Stimulated activated effector memory CD8-positive, alpha-beta T cell treated with anti-CD3 and anti-CD28 coated beads, Interleukin-12 subunit alpha, Interleukin-12 subunit beta, amount 100 ng/mL, for 72 hours (primary cell): ENCODE measurements around the gene CBLB.
"Not testable (repeated sequence)": the region's sequence is repeated elsewhere in the genome, so short reads cannot be mapped to it uniquely, and the experiment has no call there.

Experiments
- ATAC-seq: fragments of 150-1000 bp; cut with Tn5 transposase; 2 replicates; pipeline ENCODE4 v1.10.0; 2021
- DNase-seq, 2 donors: peaks; one replicate each; pipeline ENCODE4 v3.0.0; 2021 to 2022; ENCODE audit warnings: low spot score in 2 of 2
- H3K27ac Mint-ChIP-seq: one replicate; pipeline ENCODE4 v1.8.0; 2022; ENCODE audit warnings: mild to moderate bottlenecking, mixed read lengths
- H3K36me3 Mint-ChIP-seq: one replicate; pipeline ENCODE4 v1.8.0; 2022; ENCODE audit warnings: mild to moderate bottlenecking, mixed read lengths
- H3K4me1 Mint-ChIP-seq: one replicate; pipeline ENCODE4 v1.8.0; 2022; ENCODE audit warnings: mixed read lengths
- H3K4me3 Mint-ChIP-seq: one replicate; pipeline ENCODE4 v1.8.0; 2022; ENCODE audit warnings: mild to moderate bottlenecking, mixed read lengths
- H3K9me3 Mint-ChIP-seq: one replicate; pipeline ENCODE4 v1.8.0; 2022; ENCODE audit warnings: mixed read lengths

CBLB gene

GRCh38 chr3:105727036-105727435 is 141.8 kb downstream of the CBLB start:
- not testable (repeated sequence) for DNase-seq, H3K4me3 Mint-ChIP-seq, H3K9me3 Mint-ChIP-seq, ATAC-seq
- H3K27ac Mint-ChIP-seq, result peak overlapping the region; percentile 85
- peaks cover 82% of the 10 kb centered on the region for H3K36me3 Mint-ChIP-seq
- peaks cover 23% of the 10 kb centered on the region for H3K4me1 Mint-ChIP-seq

DNA sequence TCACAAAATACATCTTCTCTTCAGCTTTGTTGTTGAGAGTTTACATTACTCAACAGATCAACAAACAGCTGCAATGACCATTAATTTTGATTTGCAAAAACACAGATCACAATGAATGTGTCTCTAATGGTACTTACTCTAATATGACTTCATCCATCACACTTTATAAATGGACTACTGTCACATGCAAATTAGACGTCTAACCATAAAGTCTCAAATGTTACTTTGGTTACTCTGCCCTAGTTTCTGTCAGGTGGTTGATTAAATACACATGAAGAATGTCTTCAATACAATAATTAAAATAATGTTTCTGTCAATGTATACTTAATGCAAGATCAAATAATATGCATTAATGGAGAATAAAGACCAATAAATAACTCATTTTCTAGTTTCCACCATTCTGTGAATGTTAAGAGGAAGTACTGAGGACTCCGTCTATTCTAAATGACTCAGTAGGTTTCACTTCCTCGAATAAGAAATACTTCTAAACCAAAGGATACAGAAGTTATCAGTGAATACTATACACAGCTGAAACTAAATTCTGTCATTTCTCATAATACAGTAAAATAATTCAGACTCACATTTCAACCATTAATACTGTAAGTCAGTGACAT is 145.8 kb downstream of the CBLB start:
- H3K4me1 Mint-ChIP-seq, result peaks cover 24% of the 10 kb centered on the region
- DNase-seq (no peak), ATAC-seq (peak; percentile 78)
- H3K27ac Mint-ChIP-seq, result peak overlapping the region; percentile 65
- no peak overlapping the region for H3K4me3 Mint-ChIP-seq
- H3K9me3 Mint-ChIP-seq, result peaks cover 5% of the 10 kb centered on the region
- H3K36me3 Mint-ChIP-seq, result peaks cover 81% of the 10 kb centered on the region

- Mint-ChIP-seq H3K36me3 (peaks cover 86% of the 10 kb centered on the region), H3K9me3 (no peaks in the 10 kb centered on the region), H3K27ac (no peak overlapping the region), H3K4me3 (no peak overlapping the region), H3K4me1 (peaks cover 17% of the 10 kb centered on the region)
- DNase-seq, result no peak
- peak; percentile 43 for ATAC-seq
These were observed 149.0 kb downstream of the CBLB start for GRCh38 chr3:105719791-105720190.

DNA sequence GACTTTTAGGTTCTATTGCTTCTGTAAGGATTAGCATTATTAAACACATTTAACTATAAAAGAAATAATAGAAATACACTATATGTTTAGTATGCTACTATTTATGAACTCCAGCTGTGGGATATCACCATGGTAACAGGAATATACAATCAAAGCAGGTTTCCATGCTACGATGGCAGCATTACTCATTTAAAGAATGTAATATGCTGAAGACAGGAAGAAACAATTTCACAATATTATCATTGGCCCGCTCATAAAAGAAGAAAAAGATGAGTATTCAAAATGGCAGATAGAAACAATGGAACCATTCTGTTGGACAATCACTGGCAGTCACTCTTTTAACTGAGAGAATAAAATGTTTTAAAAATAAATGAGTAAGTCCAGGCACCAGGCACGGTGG is 153.4 kb downstream of the CBLB start:
- Mint-ChIP-seq H3K36me3 (peaks cover 99% of the 10 kb centered on the region), H3K4me3 (no peak overlapping the region), H3K27ac (no peak overlapping the region), H3K4me1 (no peaks in the 10 kb centered on the region), H3K9me3 (no peaks in the 10 kb centered on the region)
- ATAC-seq (peak; percentile 43), DNase-seq (no peak)

DNA sequence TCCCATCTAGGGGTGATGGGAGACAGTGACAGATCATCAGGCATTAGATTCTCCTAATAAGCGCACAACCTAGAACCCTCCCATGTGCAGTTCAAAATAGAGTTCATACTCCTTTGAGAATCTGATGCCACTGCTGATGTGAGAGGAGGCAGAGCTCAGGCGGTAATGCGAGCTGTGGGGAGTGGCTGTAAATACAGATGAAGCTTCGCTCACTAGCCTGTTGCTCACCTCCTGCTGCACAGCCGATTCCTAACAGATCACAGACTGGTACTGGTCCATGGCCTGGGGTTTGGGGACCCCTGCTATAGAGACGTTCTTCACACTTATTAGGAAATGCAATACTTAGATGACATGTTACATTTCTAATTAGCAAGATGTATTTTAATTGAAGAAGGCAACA is 154.4 kb downstream of the CBLB start:
- peaks cover 99% of the 10 kb centered on the region for H3K36me3 Mint-ChIP-seq
- no peak for DNase-seq
- H3K4me3 Mint-ChIP-seq, result no peak overlapping the region
- peak overlapping the region; percentile 26 for H3K27ac Mint-ChIP-seq
- ATAC-seq, result no peak
- H3K4me1 Mint-ChIP-seq, result no peaks in the 10 kb centered on the region
- no peaks in the 10 kb centered on the region for H3K9me3 Mint-ChIP-seq

DNA sequence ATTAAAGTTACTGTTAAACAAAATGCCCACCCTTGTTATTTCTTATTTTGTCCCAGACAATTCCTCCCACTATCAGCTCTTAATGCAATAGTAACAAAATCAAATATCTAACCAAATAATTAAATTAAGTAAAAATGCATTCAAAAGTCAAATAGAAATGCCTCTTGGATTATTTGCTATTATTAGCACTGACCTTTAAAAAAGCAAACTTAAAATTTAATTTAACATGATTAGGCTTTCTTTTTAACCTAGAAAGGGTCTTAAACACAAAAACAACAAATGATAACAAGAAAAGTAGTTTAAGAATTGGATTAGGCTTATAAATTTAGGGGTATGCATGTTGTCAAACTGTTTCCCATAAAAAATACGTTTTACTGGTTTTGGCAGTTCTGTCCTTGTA is 159.8 kb downstream of the CBLB start:
- no peaks in the 10 kb centered on the region for H3K9me3 Mint-ChIP-seq
- no peak overlapping the region for H3K27ac Mint-ChIP-seq
- H3K36me3 Mint-ChIP-seq, result peaks cover 97% of the 10 kb centered on the region
- H3K4me3 Mint-ChIP-seq, result no peak overlapping the region
- no peak for DNase-seq
- H3K4me1 Mint-ChIP-seq, result no peaks in the 10 kb centered on the region
- ATAC-seq, result no peak

- H3K4me1 Mint-ChIP-seq, result peaks cover 4% of the 10 kb centered on the region
- ATAC-seq (no peak), DNase-seq (no peak)
- H3K4me3 Mint-ChIP-seq, result no peak overlapping the region
- H3K27ac Mint-ChIP-seq, result no peak overlapping the region
- H3K36me3 Mint-ChIP-seq, result peaks cover 98% of the 10 kb centered on the region
- H3K9me3 Mint-ChIP-seq, result no peaks in the 10 kb centered on the region
These were observed 161.8 kb downstream of the CBLB start for GRCh38 chr3:105707009-105707408.

GRCh38 chr3:105704726-105705410 is 163.9 kb downstream of the CBLB start:
- Mint-ChIP-seq H3K9me3 (no peaks in the 10 kb centered on the region), H3K4me3 (no peak overlapping the region), H3K4me1 (peaks cover 17% of the 10 kb centered on the region), H3K36me3 (peaks cover 99% of the 10 kb centered on the region), H3K27ac (no peak overlapping the region)
- no peak for DNase-seq
- no peak for ATAC-seq

GRCh38 chr3:105700575-105700974 is 168.2 kb downstream of the CBLB start:
- peaks cover 40% of the 10 kb centered on the region for H3K4me1 Mint-ChIP-seq

GRCh38 chr3:105691633-105692032 is 177.2 kb downstream of the CBLB start:
- no peaks in the 10 kb centered on the region for H3K9me3 Mint-ChIP-seq

More at GRCh38 chr3:105700575-105700974, 168.2 kb downstream of the CBLB start:
- Mint-ChIP-seq H3K9me3 (no peaks in the 10 kb centered on the region), H3K4me3 (no peak overlapping the region), H3K36me3 (peaks cover 100% of the 10 kb centered on the region), H3K27ac (peak overlapping the region; percentile 60)
- DNase-seq, result no peak
- peak; percentile 100 for ATAC-seq

GRCh38 chr3:105691053-105691452 is 177.8 kb downstream of the CBLB start:
- H3K9me3 Mint-ChIP-seq, result no peaks in the 10 kb centered on the region
- no peak overlapping the region for H3K27ac Mint-ChIP-seq
- H3K4me3 Mint-ChIP-seq, result no peak overlapping the region
- peaks cover 30% of the 10 kb centered on the region for H3K4me1 Mint-ChIP-seq
- ATAC-seq (no peak), DNase-seq (no peak)
- H3K36me3 Mint-ChIP-seq, result peaks cover 100% of the 10 kb centered on the region

More at GRCh38 chr3:105691633-105692032, 177.2 kb downstream of the CBLB start:
- ATAC-seq, result no peak
- no peak overlapping the region for H3K4me3 Mint-ChIP-seq
- H3K27ac Mint-ChIP-seq, result peak overlapping the region; percentile 32
- peaks cover 100% of the 10 kb centered on the region for H3K36me3 Mint-ChIP-seq
- DNase-seq, result no peak
- H3K4me1 Mint-ChIP-seq, result peaks cover 32% of the 10 kb centered on the region

DNA sequence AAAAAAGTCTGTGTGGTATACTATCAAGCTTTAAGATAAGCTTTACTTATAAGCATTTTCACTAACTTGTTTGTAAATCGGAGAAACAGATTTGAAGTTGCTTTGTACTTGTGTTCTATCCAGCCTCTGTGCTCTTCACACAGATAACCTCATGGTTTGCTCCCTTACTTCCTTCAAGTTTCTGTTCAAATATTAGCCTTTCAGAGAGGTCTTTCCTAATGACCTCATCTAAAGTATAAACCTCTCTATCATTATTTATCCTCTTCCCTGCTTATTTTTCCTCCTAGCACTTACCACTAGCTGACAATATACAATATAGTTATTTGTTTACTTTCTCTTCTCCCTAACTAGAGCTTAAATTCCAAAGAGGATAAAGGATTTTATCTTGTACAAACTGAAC is 180.0 kb downstream of the CBLB start:
- peaks cover 30% of the 10 kb centered on the region for H3K4me1 Mint-ChIP-seq

GRCh38 chr3:105686278-105686897 is 182.4 kb downstream of the CBLB start:
- ATAC-seq, result no peak
- peaks cover 18% of the 10 kb centered on the region for H3K4me1 Mint-ChIP-seq
- H3K36me3 Mint-ChIP-seq, result peaks cover 100% of the 10 kb centered on the region
- peak overlapping the region; percentile 29 for H3K27ac Mint-ChIP-seq
- no peak for DNase-seq
- no peaks in the 10 kb centered on the region for H3K9me3 Mint-ChIP-seq
- no peak overlapping the region for H3K4me3 Mint-ChIP-seq

More for the DNA sequence above, 180.0 kb downstream of the CBLB start:
- DNase-seq, result no peak
- Mint-ChIP-seq H3K4me3 (no peak overlapping the region), H3K9me3 (no peaks in the 10 kb centered on the region), H3K36me3 (peaks cover 100% of the 10 kb centered on the region), H3K27ac (peak overlapping the region; percentile 1)
- no peak for ATAC-seq

GRCh38 chr3:105679951-105680350 is 188.9 kb downstream of the CBLB start:
- no peak for DNase-seq
- H3K4me1 Mint-ChIP-seq, result peaks cover 13% of the 10 kb centered on the region
- no peak overlapping the region for H3K27ac Mint-ChIP-seq
- H3K9me3 Mint-ChIP-seq, result no peaks in the 10 kb centered on the region
- peaks cover 100% of the 10 kb centered on the region for H3K36me3 Mint-ChIP-seq
- H3K4me3 Mint-ChIP-seq, result no peak overlapping the region
- ATAC-seq, result no peak

DNA sequence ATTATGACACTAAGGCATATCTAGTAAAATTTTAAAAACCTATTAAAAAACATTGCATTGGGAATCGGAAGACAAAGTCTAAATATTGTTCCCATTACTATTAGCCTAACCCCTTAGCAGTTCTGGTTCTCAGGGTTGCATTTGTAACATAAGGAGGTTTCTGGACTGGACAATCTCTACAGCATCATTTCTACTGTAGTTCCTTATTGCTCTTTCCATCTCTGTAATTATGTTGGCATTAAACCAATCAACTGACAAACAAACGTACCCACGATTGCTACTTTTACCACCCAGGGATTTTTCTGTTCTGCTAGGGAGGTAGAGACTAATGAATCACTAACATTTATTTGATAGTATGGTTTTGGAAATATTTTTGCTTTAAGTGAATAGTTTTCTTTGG is 190.8 kb downstream of the CBLB start:
- no peak for ATAC-seq
- H3K27ac Mint-ChIP-seq, result no peak overlapping the region
- H3K4me1 Mint-ChIP-seq, result peaks cover 13% of the 10 kb centered on the region
- no peaks in the 10 kb centered on the region for H3K9me3 Mint-ChIP-seq
- no peak for DNase-seq
- H3K4me3 Mint-ChIP-seq, result no peak overlapping the region
- peaks cover 100% of the 10 kb centered on the region for H3K36me3 Mint-ChIP-seq
